ENCODE measurements around the gene TMEM259.
"Not testable (repeated sequence)": the region's sequence is repeated elsewhere in the genome, so short reads cannot be mapped to it uniquely, and the experiment has no call there.

Gene TMEM259

GRCh38 chr19:1038978-1039645 is 18.2 kb upstream of the TMEM259 start:
- peak overlapping the region; percentile 95 for H3K27ac Mint-ChIP-seq
- no peak for DNase-seq (ENCODE audit: low spot score)
- H3K36me3 Mint-ChIP-seq (ENCODE audit: low read depth): peaks cover 49% of the 10 kb centered on the region
- H3K9me3 Mint-ChIP-seq: no peaks in the 10 kb centered on the region
- peaks cover 39% of the 10 kb centered on the region for H3K4me1 Mint-ChIP-seq (ENCODE audit: low read depth)
- peak overlapping the region; percentile 97 for H3K4me3 Mint-ChIP-seq
- H3K27me3 Mint-ChIP-seq (ENCODE audit: low read depth): no peaks in the 10 kb centered on the region

GRCh38 chr19:1037621-1038064 is 16.7 kb upstream of the TMEM259 start:
- Mint-ChIP-seq H3K27ac (peak overlapping the region; percentile 95), H3K4me3 (peak overlapping the region; percentile 97), H3K27me3 (ENCODE audit: low read depth) (no peaks in the 10 kb centered on the region), H3K4me1 (ENCODE audit: low read depth) (peaks cover 43% of the 10 kb centered on the region), H3K36me3 (ENCODE audit: low read depth) (peaks cover 53% of the 10 kb centered on the region), H3K9me3 (no peaks in the 10 kb centered on the region)
- no peak for DNase-seq (ENCODE audit: low spot score)

- no peak overlapping the region for H3K4me3 Mint-ChIP-seq
- H3K27me3 Mint-ChIP-seq (ENCODE audit: low read depth): no peaks in the 10 kb centered on the region
- no peak for DNase-seq (ENCODE audit: low spot score)
- peak overlapping the region; percentile 78 for H3K27ac Mint-ChIP-seq
- no peaks in the 10 kb centered on the region for H3K9me3 Mint-ChIP-seq
- H3K4me1 Mint-ChIP-seq (ENCODE audit: low read depth): peaks cover 46% of the 10 kb centered on the region
- H3K36me3 Mint-ChIP-seq (ENCODE audit: low read depth): peaks cover 60% of the 10 kb centered on the region
Measured at GRCh38 chr19:1035998-1036621, 15.2 kb upstream of the TMEM259 start.

- Mint-ChIP-seq H3K9me3 (no peaks in the 10 kb centered on the region), H3K27ac (peak overlapping the region; percentile 57), H3K4me3 (no peak overlapping the region), H3K27me3 (ENCODE audit: low read depth) (no peaks in the 10 kb centered on the region), H3K36me3 (ENCODE audit: low read depth) (peaks cover 55% of the 10 kb centered on the region), H3K4me1 (ENCODE audit: low read depth) (peaks cover 28% of the 10 kb centered on the region)
- no peak for DNase-seq (ENCODE audit: low spot score)
Measured at GRCh38 chr19:1032264-1032867, 11.4 kb upstream of the TMEM259 start.

GRCh38 chr19:1028062-1028926 is 7.4 kb upstream of the TMEM259 start:
- H3K36me3 Mint-ChIP-seq (ENCODE audit: low read depth): peaks cover 36% of the 10 kb centered on the region

GRCh38 chr19:1027650-1028061 is 6.7 kb upstream of the TMEM259 start:
- no peaks in the 10 kb centered on the region for H3K27me3 Mint-ChIP-seq (ENCODE audit: low read depth)
- no peaks in the 10 kb centered on the region for H3K9me3 Mint-ChIP-seq
- H3K27ac Mint-ChIP-seq: peak overlapping the region; percentile 80
- H3K4me1 Mint-ChIP-seq (ENCODE audit: low read depth): peaks cover 20% of the 10 kb centered on the region
- no peak for DNase-seq (ENCODE audit: low spot score)
- H3K36me3 Mint-ChIP-seq (ENCODE audit: low read depth): peaks cover 30% of the 10 kb centered on the region
- peak overlapping the region; percentile 99 for H3K4me3 Mint-ChIP-seq

More at GRCh38 chr19:1028062-1028926, 7.4 kb upstream of the TMEM259 start:
- Mint-ChIP-seq H3K4me1 (ENCODE audit: low read depth) (peaks cover 21% of the 10 kb centered on the region), H3K9me3 (no peaks in the 10 kb centered on the region), H3K27ac (peak overlapping the region; percentile 80), H3K27me3 (ENCODE audit: low read depth) (no peaks in the 10 kb centered on the region), H3K4me3 (peak overlapping the region; percentile 99)
- DNase-seq (ENCODE audit: low spot score): peak; percentile 40

- peaks cover 16% of the 10 kb centered on the region for H3K4me1 Mint-ChIP-seq (ENCODE audit: low read depth)
- peaks cover 23% of the 10 kb centered on the region for H3K36me3 Mint-ChIP-seq (ENCODE audit: low read depth)
- peak overlapping the region; percentile 99 for H3K4me3 Mint-ChIP-seq
- no peaks in the 10 kb centered on the region for H3K27me3 Mint-ChIP-seq (ENCODE audit: low read depth)
- peak; percentile 37 for DNase-seq (ENCODE audit: low spot score)
- no peaks in the 10 kb centered on the region for H3K9me3 Mint-ChIP-seq
- peak overlapping the region; percentile 91 for H3K27ac Mint-ChIP-seq
Measured at GRCh38 chr19:1026783-1027649, 6.1 kb upstream of the TMEM259 start.

GRCh38 chr19:1025960-1026782 is 5.2 kb upstream of the TMEM259 start, which contains the start of gene CNN2:
CNN2 (plus strand) TSS chr19:1026608; CDS start chr19:1026662, 54 bp downstream.
- peaks cover 22% of the 10 kb centered on the region for H3K36me3 Mint-ChIP-seq (ENCODE audit: low read depth)
- peak within 1 kb of the TSS; percentile 99 for H3K4me3 Mint-ChIP-seq
- H3K27me3 Mint-ChIP-seq (ENCODE audit: low read depth): no peaks in the 10 kb centered on the region
- H3K9me3 Mint-ChIP-seq: no peaks in the 10 kb centered on the region
- H3K27ac Mint-ChIP-seq: peak within 1 kb of the TSS; percentile 91
- peaks cover 22% of the 10 kb centered on the region for H3K4me1 Mint-ChIP-seq (ENCODE audit: low read depth)
- peak; percentile 81 for DNase-seq (ENCODE audit: low spot score)

- H3K9me3 Mint-ChIP-seq; H3K27ac Mint-ChIP-seq; H3K4me3 Mint-ChIP-seq; DNase-seq (ENCODE audit: low spot score); H3K27me3 Mint-ChIP-seq (ENCODE audit: low read depth): not testable (repeated sequence)
- Mint-ChIP-seq H3K4me1 (ENCODE audit: low read depth) (peaks cover 16% of the 10 kb centered on the region), H3K36me3 (ENCODE audit: low read depth) (peaks cover 16% of the 10 kb centered on the region)
Measured at GRCh38 chr19:1025080-1025479, 4.2 kb upstream of the TMEM259 start.

- Mint-ChIP-seq H3K4me1 (ENCODE audit: low read depth) (peaks cover 15% of the 10 kb centered on the region), H3K36me3 (ENCODE audit: low read depth) (peaks cover 12% of the 10 kb centered on the region)
- not testable (repeated sequence) for H3K27ac Mint-ChIP-seq; H3K4me3 Mint-ChIP-seq; H3K27me3 Mint-ChIP-seq (ENCODE audit: low read depth); H3K9me3 Mint-ChIP-seq; DNase-seq (ENCODE audit: low spot score)
Measured at GRCh38 chr19:1023883-1024188, 2.9 kb upstream of the TMEM259 start.

GRCh38 chr19:1019980-1020867 is 699 bp downstream of the TMEM259 start:
- Mint-ChIP-seq H3K9me3 (no peaks in the 10 kb centered on the region), H3K4me1 (ENCODE audit: low read depth) (peaks cover 17% of the 10 kb centered on the region), H3K27me3 (ENCODE audit: low read depth) (no peaks in the 10 kb centered on the region), H3K36me3 (ENCODE audit: low read depth) (peaks cover 4% of the 10 kb centered on the region), H3K27ac (peak overlapping the region; percentile 96), H3K4me3 (peak overlapping the region; percentile 97)
- peak; percentile 21 for DNase-seq (ENCODE audit: low spot score)

GRCh38 chr19:1019616-1019961 is 1.3 kb downstream of the TMEM259 start:
- Mint-ChIP-seq H3K9me3 (no peaks in the 10 kb centered on the region), H3K4me1 (ENCODE audit: low read depth) (peaks cover 17% of the 10 kb centered on the region), H3K4me3 (peak overlapping the region; percentile 97), H3K36me3 (ENCODE audit: low read depth) (peaks cover 4% of the 10 kb centered on the region), H3K27ac (peak overlapping the region; percentile 96), H3K27me3 (ENCODE audit: low read depth) (no peaks in the 10 kb centered on the region)
- DNase-seq (ENCODE audit: low spot score): no peak

All from T-helper 2 cell treated with Interferon-gamma antibody and Interleukin-4, amounts not matched to agents 5 μg/mL and 100 μg/mL, for 36 hours (primary cell).